PFSK-1 (cell line): ENCODE results near the gene VWA3A.

ENCODE experiments used
- FOXP2 ChIP-seq: optimal IDR thresholded peaks from 2 replicates; pipeline ENCODE3; 2011; ENCODE audit warnings: borderline replicate concordance, control low read depth, inconsistent platforms; ENCODE audit not compliant: insufficient read depth; ENCODE audit errors: extremely low read length, extremely low read depth
- POLR2AphosphoS5 ChIP-seq: IDR thresholded peaks from 2 replicates; pipeline ENCODE4 v1.6.1; 2012; ENCODE audit warnings: low read depth, mild to moderate bottlenecking, control low read depth, low read length, moderate library complexity
- REST ChIP-seq, 2 experiments: IDR thresholded peaks; 2 replicates each; pipeline versions ENCODE4 v1.6.1 to v1.8.0; 2011 to 2012; ENCODE audit warnings: low read depth in 2 of 2, low read length in 2 of 2, control low read depth in 1 of 2, inconsistent platforms in 1 of 2, mild to moderate bottlenecking in 1 of 2, moderate library complexity in 1 of 2; ENCODE audit not compliant: insufficient read depth in 1 of 2
- SIN3A ChIP-seq: IDR thresholded peaks from 2 replicates; pipeline ENCODE4 v1.6.1; 2012; ENCODE audit warnings: mild to moderate bottlenecking, low read length, moderate library complexity, borderline replicate concordance; ENCODE audit not compliant: insufficient read depth
- TAF1 ChIP-seq: IDR thresholded peaks from 2 replicates; pipeline ENCODE4 v1.6.1; 2012; ENCODE audit warnings: low read length, control low read depth, borderline replicate concordance; ENCODE audit not compliant: insufficient read depth

VWA3A gene

DNA sequence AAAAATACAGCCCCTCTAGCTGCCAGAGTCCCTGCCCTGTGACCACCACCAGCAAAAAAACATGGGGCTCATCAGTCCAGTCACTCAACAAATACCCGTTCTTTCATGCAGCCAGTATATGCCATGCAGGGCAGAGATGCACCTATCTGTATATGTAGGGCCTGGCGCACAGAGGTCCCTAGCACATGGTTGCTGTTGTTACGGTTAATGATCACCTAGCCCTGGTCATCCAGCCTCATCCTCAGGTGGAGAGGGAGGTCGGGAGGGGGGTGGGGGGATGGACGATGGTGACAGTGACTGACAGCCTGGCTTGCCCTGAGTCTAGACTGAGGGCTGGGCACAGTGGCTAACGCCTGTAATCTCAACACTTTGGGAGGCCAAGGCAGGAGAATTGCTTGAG, 71.5 kb downstream of the VWA3A start:
- TF ChIP-seq TAF1 (no peak), POLR2AphosphoS5 (no peak), SIN3A (no peak), FOXP2 (no peak), REST (IDR thresholded peaks at IDR 0.05; ENCODE audit: insufficient read depth in 1 of 2, low read depth in 2 of 2, low read length in 2 of 2) (no peak)

- TF ChIP-seq POLR2AphosphoS5 (no peak), REST (IDR thresholded peaks at IDR 0.05; ENCODE audit: insufficient read depth in 1 of 2, low read depth in 2 of 2, low read length in 2 of 2) (no peak), FOXP2 (no peak), SIN3A (no peak), TAF1 (no peak)
Observed at GRCh38 chr16:22164482-22164881, 72.1 kb downstream of the VWA3A start.

GRCh38 chr16:22165508-22166285, 73.4 kb downstream of the VWA3A start:
- no peak for TF ChIP-seq REST (IDR thresholded peaks at IDR 0.05; ENCODE audit: insufficient read depth in 1 of 2, low read depth in 2 of 2, low read length in 2 of 2)

DNA sequence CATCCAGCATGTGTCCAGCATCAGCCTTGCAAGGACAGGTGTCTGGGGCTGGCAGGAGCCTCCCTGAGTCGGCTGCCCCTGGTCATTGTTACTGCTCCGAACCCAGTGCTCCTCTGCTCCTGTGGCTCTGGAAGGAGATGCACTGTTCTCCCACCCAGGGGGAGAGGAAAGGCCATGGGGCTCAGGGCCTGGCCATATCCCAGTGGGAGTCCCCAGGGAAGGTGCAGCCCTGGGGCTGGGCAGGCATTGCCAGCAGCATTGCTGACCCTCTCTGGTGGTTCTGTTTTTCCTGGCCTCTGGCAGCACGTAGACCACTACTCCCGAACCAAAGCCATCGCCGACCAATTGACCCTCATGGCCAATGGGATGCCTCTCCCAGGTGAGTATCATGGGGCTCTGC, 79.6 kb downstream of the VWA3A start:
- no peak for TF ChIP-seq POLR2AphosphoS5

- TF ChIP-seq TAF1 (no peak), POLR2AphosphoS5 (no peak), REST (IDR thresholded peaks at IDR 0.05; ENCODE audit: insufficient read depth in 1 of 2, low read depth in 2 of 2, low read length in 2 of 2) (no peak), FOXP2 (no peak), SIN3A (no peak)
Observed at GRCh38 chr16:22174642-22175041, 82.3 kb downstream of the VWA3A start.
